WTC11 (cell line): ENCODE results near the gene IL17RE. TPM values are rescaled to one million over a fixed set of nuclear protein-coding genes. Genes with fewer than 3 reads are reported as not detected.

Source experiments
- ATAC-seq: fragments of 200-7000 bp; cut with Tn5 transposase; 2 replicates; pipeline ENCODE4 v1.10.0; 2021; ENCODE audit warnings: mild to moderate bottlenecking, moderate library complexity
- CTCF ChIA-PET: fragments of 300-600 bp; sonication (Branson Sonifier 250); formaldehyde crosslinking; loops from one replicate; lab custom pipeline; 2021; ENCODE audit warnings: antibody characterized with exemption; lab: Charles Lee
- POLR2A ChIA-PET: fragments of 350-600 bp; sonication (Branson Sonifier 250); formaldehyde crosslinking; loops from one replicate; lab custom pipeline; 2021; ENCODE audit warnings: antibody characterized with exemption; lab: Charles Lee
- DNase-seq: peaks from one replicate; pipeline ENCODE4 v3.0.0; 2021; ENCODE audit warnings: low spot score
- H3K27ac Mint-ChIP-seq: 2 replicates; pipeline ENCODE4 v1.8.0; 2021; ENCODE audit warnings: mixed read lengths
- H3K27me3 Mint-ChIP-seq: 2 replicates; pipeline ENCODE4 v1.8.0; 2021; ENCODE audit warnings: low read depth, mild to moderate bottlenecking, moderate library complexity, mixed read lengths
- H3K36me3 Mint-ChIP-seq: 2 replicates; pipeline ENCODE4 v1.8.0; 2021; ENCODE audit warnings: mixed read lengths
- H3K4me1 Mint-ChIP-seq: 2 replicates; pipeline ENCODE4 v1.8.0; 2022; ENCODE audit warnings: mixed read lengths
- H3K4me3 Mint-ChIP-seq: 2 replicates; pipeline ENCODE4 v1.8.0; 2021; ENCODE audit warnings: mild to moderate bottlenecking, moderate library complexity, mixed read lengths
- H3K9me3 Mint-ChIP-seq: 2 replicates; pipeline ENCODE4 v1.8.0; 2021; ENCODE audit warnings: mixed read lengths
- AR ChIP-seq: fragments of 250-450 bp; sonication (Bioruptor Pico); IDR thresholded peaks from 2 replicates; pipeline ENCODE4 v1.9.0; 2021; ENCODE audit warnings: mild to moderate bottlenecking
- ARID4B ChIP-seq: sonication (generic); formaldehyde crosslinking; IDR thresholded peaks from 2 replicates; pipeline ENCODE4 v1.8.0; 2023; ENCODE audit warnings: missing genetic modification reagents, mild to moderate bottlenecking, borderline replicate concordance
- ATF3 ChIP-seq: sonication (generic); formaldehyde crosslinking; conservative IDR thresholded peaks from 2 replicates; pipeline ENCODE4 v1.8.1; 2022; ENCODE audit warnings: mild to moderate bottlenecking, missing genetic modification reagents
- E2F1 ChIP-seq: sonication (generic); formaldehyde crosslinking; IDR thresholded peaks from 2 replicates; pipeline ENCODE4 v1.8.0; 2022; ENCODE audit warnings: mild to moderate bottlenecking, missing genetic modification reagents
- E2F4 ChIP-seq: sonication (generic); formaldehyde crosslinking; IDR thresholded peaks from 2 replicates; pipeline ENCODE4 v1.8.1; 2022; ENCODE audit warnings: low read depth, mild to moderate bottlenecking, moderate library complexity, missing genetic modification reagents, borderline replicate concordance
- E2F5 ChIP-seq: sonication (generic); formaldehyde crosslinking; IDR thresholded peaks from 2 replicates; pipeline ENCODE4 v1.8.1; 2022; ENCODE audit warnings: mild to moderate bottlenecking, moderate library complexity, missing genetic modification reagents
- ETV6 ChIP-seq: sonication (generic); formaldehyde crosslinking; IDR thresholded peaks from 2 replicates; pipeline ENCODE4 v1.8.1; 2022; ENCODE audit warnings: mild to moderate bottlenecking, missing genetic modification reagents
- FOXK1 ChIP-seq: sonication (generic); formaldehyde crosslinking; IDR thresholded peaks from 2 replicates; pipeline ENCODE4 v1.8.0; 2022; ENCODE audit warnings: mild to moderate bottlenecking, moderate library complexity, missing genetic modification reagents
- GRHL2 ChIP-seq: fragments of 250-450 bp; sonication (Bioruptor Pico); IDR thresholded peaks from 2 replicates; pipeline ENCODE4 v1.8.0; 2022; ENCODE audit warnings: mild to moderate bottlenecking, moderate library complexity; ENCODE audit not compliant: insufficient replicate concordance, severe bottlenecking
- JUN ChIP-seq: sonication (generic); formaldehyde crosslinking; IDR thresholded peaks from 2 replicates; pipeline ENCODE4 v1.8.0; 2023; ENCODE audit warnings: mild to moderate bottlenecking, missing genetic modification reagents
- NR3C1 ChIP-seq: sonication (generic); formaldehyde crosslinking; conservative IDR thresholded peaks from 2 replicates; pipeline ENCODE4 v1.8.1; 2023; ENCODE audit warnings: low read depth, mild to moderate bottlenecking, missing genetic modification reagents
- TEAD1 ChIP-seq: sonication (generic); formaldehyde crosslinking; IDR thresholded peaks from 2 replicates; pipeline ENCODE4 v1.8.0; 2022; ENCODE audit warnings: mild to moderate bottlenecking, missing genetic modification reagents
- TP53 ChIP-seq: sonication (generic); formaldehyde crosslinking; IDR thresholded peaks from 2 replicates; pipeline ENCODE4 v1.8.1; 2023; ENCODE audit warnings: mild to moderate bottlenecking, missing genetic modification reagents
- ZNF138 ChIP-seq: sonication (generic); formaldehyde crosslinking; conservative IDR thresholded peaks from 2 replicates; pipeline ENCODE4 v1.8.1; 2022; ENCODE audit warnings: mild to moderate bottlenecking, moderate library complexity, missing genetic modification reagents
- ZNF232 ChIP-seq: sonication (generic); formaldehyde crosslinking; IDR thresholded peaks from 2 replicates; pipeline ENCODE4 v1.8.0; 2022; ENCODE audit warnings: mild to moderate bottlenecking, missing genetic modification reagents
- ZNF281 ChIP-seq: sonication (generic); formaldehyde crosslinking; IDR thresholded peaks from 2 replicates; pipeline ENCODE4 v1.8.0; 2023; ENCODE audit warnings: mild to moderate bottlenecking, missing genetic modification reagents
- ZNF532 ChIP-seq: fragments of 250-450 bp; sonication (Bioruptor Pico); IDR thresholded peaks from 2 replicates; pipeline ENCODE4 v1.9.0; 2021; ENCODE audit warnings: mild to moderate bottlenecking, borderline replicate concordance
- total RNA-seq: library from RNA; stranded (reverse); gene quantifications from 3 replicates; pipeline ENCODE4 v1.2.3, GENCODE V29; 2021

IL17RE gene
- total RNA-seq, 1 experiment from 2014 or later: 4.2 TPM

GRCh38 chr3:9933561-9934234 lies 31.1 kb downstream of the IL17RE start, which contains the start of gene CRELD1:
Gene CRELD1 (plus strand): TSS chr3:9933834. CDS start chr3:9934439, 605 bp downstream.
- Mint-ChIP-seq H3K27ac (peak within 1 kb of the TSS; percentile 98), H3K27me3 (peaks cover 10% of the 10 kb centered on the region), H3K9me3 (peaks cover 8% of the 10 kb centered on the region; the same call in 1 of the 2 replicates), H3K4me1 (peaks cover 14% of the 10 kb centered on the region), H3K36me3 (peaks cover 26% of the 10 kb centered on the region), H3K4me3 (peak within 1 kb of the TSS; percentile 93)
- ATAC-seq (peak; percentile 83), DNase-seq (peak; percentile 96)
- ChIA-PET CTCF (interaction anchor here (0.6 to 5.5 kb wide), 20 partner anchors 9 to 389 kb away, joined by 3 to 143 read pairs (median 6); partner anchors contain the start of genes ARPC4, IL17RC, PRRT3 and TADA3), POLR2A (interaction anchor here (0.6 to 2.7 kb wide), 11 partner anchors 9 to 315 kb away, joined by 3 to 35 read pairs (median 6); partner anchors contain the start of genes ARPC4, IL17RE, PRRT3 and TATDN2)
- TF ChIP-seq AR (CRISPR knock-in tag) (no peak), ZNF232 (no peak), FOXK1 (CRISPR knock-in tag) (peak; percentile 82; the same call in 1 of the 2 replicates), ZNF532 (CRISPR knock-in tag) (no peak), E2F4 (no peak), NR3C1 (CRISPR knock-in tag) (no peak), ZNF281 (CRISPR knock-in tag) (peak; percentile 89; the same call in 1 of the 2 replicates), ARID4B (CRISPR knock-in tag) (peak; percentile 3; the same call in 1 of the 2 replicates), JUN (CRISPR knock-in tag) (no peak; the same call in 1 of the 2 replicates), E2F5 (CRISPR knock-in tag) (no peak; the same call in 1 of the 2 replicates), GRHL2 (no peak), TP53 (CRISPR knock-in tag) (peak; percentile 92; the same call in 1 of the 2 replicates), ATF3 (CRISPR knock-in tag) (peak; percentile 79; the same call in 1 of the 2 replicates), E2F1 (peak; percentile 83), TEAD1 (CRISPR knock-in tag) (peak; percentile 88), ETV6 (peak; percentile 87), ZNF138 (CRISPR knock-in tag) (no peak)
